A549 (cell line): ENCODE data around the gene TSHZ2. TPM values are rescaled to one million over a fixed set of nuclear protein-coding genes. Genes with fewer than 3 reads are reported as not detected.

Experiments
- ATAC-seq, 2 experiments: fragments of 200-7000 bp in 1 of 2; fragments of >200 bp in 1 of 2; cut with Nextera tagmentation in 1 of 2; cut with Tn5 transposase in 1 of 2; 3 replicates each; pipeline versions ENCODE4 v1.8.0 to v1.9.1; 2018 to 2020; ENCODE audit warnings: mild to moderate bottlenecking in 1 of 2, moderate library complexity in 1 of 2
- CTCF ChIA-PET: fragments of 300-600 bp; sonication (Branson Sonifier 250); formaldehyde crosslinking; extraction: SDS; loops from one replicate; lab custom pipeline; 2021; ENCODE audit warnings: antibody characterized with exemption, inconsistent platforms; lab: Yijun Ruan, JAX
- POLR2A ChIA-PET: fragments of 350-600 bp; formaldehyde crosslinking; extraction: SDS; loops from one replicate; lab custom pipeline; 2021; ENCODE audit warnings: antibody characterized with exemption, inconsistent platforms; lab: Yijun Ruan, JAX
- DNase-seq, 2 experiments: peaks; one replicate each; pipeline versions ENCODE4 v3.0.0 to v3.0.0-alpha.2; 2011 to 2016; ENCODE audit warnings: low read depth in 1 of 2, low spot score in 1 of 2
- FAIRE-seq: peaks from 2 replicates; lab custom pipeline; 2011; peaks lifted over from hg19 to GRCh38; lab: Jason Lieb, UNC
- H3K27ac ChIP-seq, 2 experiments: fragments of >200 bp; sonication (Bioruptor Twin); formaldehyde crosslinking; 3 replicates each; pipeline ENCODE4 v1.5.1; 2016 to 2017
- H3K4me1 ChIP-seq: fragments of >200 bp; sonication (Bioruptor Twin); formaldehyde crosslinking; 3 replicates; pipeline ENCODE4 v1.6.1; 2016
- H3K4me2 ChIP-seq: fragments of >200 bp; sonication (Bioruptor Twin); formaldehyde crosslinking; 3 replicates; pipeline ENCODE4 v1.6.1; 2016
- H3K4me3 ChIP-seq: fragments of >200 bp; sonication (Bioruptor Twin); formaldehyde crosslinking; 3 replicates; pipeline ENCODE4 v1.5.1; 2016
- H3K9me3 ChIP-seq: fragments of >200 bp; sonication (Bioruptor Twin); formaldehyde crosslinking; 3 replicates; pipeline ENCODE4 v1.6.1; 2016
- CBX8 ChIP-seq: fragments of 200-600 bp; sonication (generic); IDR thresholded peaks from 2 replicates; pipeline ENCODE4 v1.6.1; 2016
- CHD4 ChIP-seq: fragments of 200-600 bp; sonication (generic); IDR thresholded peaks from 2 replicates; pipeline ENCODE4 v1.6.1; 2016; ENCODE audit warnings: antibody characterized with exemption, mild to moderate bottlenecking, borderline replicate concordance
- E2F6 ChIP-seq: IDR thresholded peaks from 2 replicates; pipeline ENCODE4 v1.6.1; 2012; ENCODE audit warnings: low read depth, borderline replicate concordance
- EHMT2 ChIP-seq: fragments of 200-600 bp; sonication (generic); IDR thresholded peaks from 2 replicates; pipeline ENCODE4 v1.6.1; 2016; ENCODE audit warnings: antibody characterized with exemption, low read depth, mild to moderate bottlenecking, moderate library complexity
- ESRRA ChIP-seq: fragments of 150-350 bp; IDR thresholded peaks from 2 replicates; pipeline ENCODE4 v1.6.1; 2014; ENCODE audit warnings: mild to moderate bottlenecking, low read length, borderline replicate concordance
- FOSB ChIP-seq: fragments of 250-450 bp; sonication (Bioruptor Pico); IDR thresholded peaks from 2 replicates; pipeline ENCODE4 v1.5.0; 2020; ENCODE audit warnings: mild to moderate bottlenecking, moderate library complexity
- GATA3 ChIP-seq: IDR thresholded peaks from 2 replicates; pipeline ENCODE4 v1.6.1; 2012; ENCODE audit warnings: borderline replicate concordance
- HDAC2 ChIP-seq: fragments of 200-600 bp; sonication (generic); IDR thresholded peaks from 2 replicates; pipeline ENCODE4 v1.6.1; 2016
- HES2 ChIP-seq: fragments of >200 bp; sonication (Bioruptor Twin); formaldehyde crosslinking; IDR thresholded peaks from 2 replicates; pipeline ENCODE4 v1.6.1; 2016
- HEYL ChIP-seq: fragments of 250-450 bp; sonication (Bioruptor Pico); IDR thresholded peaks from 2 replicates; pipeline ENCODE4 v1.8.0; 2021; ENCODE audit warnings: mild to moderate bottlenecking, moderate library complexity
- HOXA7 ChIP-seq: fragments of 250-450 bp; sonication (Bioruptor Pico); IDR thresholded peaks from 2 replicates; pipeline ENCODE4 v1.5.0; 2020; ENCODE audit warnings: mild to moderate bottlenecking, moderate library complexity
- HOXB13 ChIP-seq: fragments of 250-450 bp; sonication (Bioruptor Pico); IDR thresholded peaks from 2 replicates; pipeline ENCODE4 v1.5.0; 2020; ENCODE audit warnings: low read depth, mild to moderate bottlenecking, moderate library complexity
- JUN ChIP-seq, 2 experiments: fragments of >200 bp; sonication (Bioruptor Twin); formaldehyde crosslinking; IDR thresholded peaks; 2 replicates in 1 of 2; 3 replicates in 1 of 2; pipeline ENCODE4 v1.6.1; 2016 to 2017
- KDM1A ChIP-seq: fragments of 200-600 bp; sonication (generic); IDR thresholded peaks from 2 replicates; pipeline ENCODE4 v1.6.1; 2016; ENCODE audit warnings: low read depth, mild to moderate bottlenecking
- KDM5A ChIP-seq: fragments of 200-600 bp; sonication (generic); IDR thresholded peaks from 2 replicates; pipeline ENCODE4 v1.6.1; 2016; ENCODE audit warnings: antibody characterized with exemption, mild to moderate bottlenecking
- MAZ ChIP-seq: fragments of 150-350 bp; IDR thresholded peaks from 2 replicates; pipeline ENCODE4 v1.6.1; 2014; ENCODE audit warnings: antibody characterized with exemption, low read depth, low read length, borderline replicate concordance
- NFE2L2 ChIP-seq: fragments of 150-350 bp; conservative IDR thresholded peaks from 2 replicates; pipeline ENCODE4 v1.6.1; 2014; ENCODE audit warnings: low read length
- NPAS2 ChIP-seq: fragments of 250-450 bp; sonication (Bioruptor Pico); IDR thresholded peaks from 2 replicates; pipeline ENCODE4 v1.8.0; 2022; ENCODE audit warnings: mild to moderate bottlenecking, moderate library complexity, borderline replicate concordance
- PHF8 ChIP-seq: fragments of 200-600 bp; sonication (generic); IDR thresholded peaks from 2 replicates; pipeline ENCODE4 v1.6.1; 2016; ENCODE audit warnings: low read depth, mild to moderate bottlenecking, antibody characterized with exemption, moderate library complexity, borderline replicate concordance
- RAD21 ChIP-seq, 2 experiments: fragments of >200 bp in 1 of 2; sonication (Bioruptor Twin) in 1 of 2; formaldehyde crosslinking in 1 of 2; IDR thresholded peaks in 1 of 2; conservative IDR thresholded peaks in 1 of 2; 2 replicates in 1 of 2; 3 replicates in 1 of 2; pipeline ENCODE4 v1.6.1; 2012 to 2018; ENCODE audit warnings: inconsistent platforms in 1 of 2
- RARB ChIP-seq: fragments of 250-450 bp; sonication (Bioruptor Pico); IDR thresholded peaks from 2 replicates; pipeline ENCODE4 v1.8.0; 2021; ENCODE audit warnings: mild to moderate bottlenecking, moderate library complexity
- RNF2 ChIP-seq: fragments of 200-600 bp; sonication (generic); IDR thresholded peaks from 2 replicates; pipeline ENCODE4 v1.6.1; 2016; ENCODE audit warnings: low read depth, mild to moderate bottlenecking, antibody characterized with exemption, moderate library complexity, borderline replicate concordance
- SMC3 ChIP-seq: fragments of >200 bp; sonication (Bioruptor Twin); formaldehyde crosslinking; IDR thresholded peaks from 3 replicates; pipeline ENCODE4 v1.6.1; 2018; ENCODE audit warnings: inconsistent platforms
- TFCP2L1 ChIP-seq: fragments of 250-450 bp; sonication (Bioruptor Pico); IDR thresholded peaks from 2 replicates; pipeline ENCODE4 v1.5.0; 2021; ENCODE audit warnings: mild to moderate bottlenecking
- TP53 ChIP-seq: fragments of 250-450 bp; sonication (Bioruptor Pico); IDR thresholded peaks from 2 replicates; pipeline ENCODE4 v1.5.0; 2021; ENCODE audit warnings: mild to moderate bottlenecking, moderate library complexity
- USF2 ChIP-seq: fragments of 450-650 bp; IDR thresholded peaks from 2 replicates; pipeline ENCODE4 v1.6.1; 2014; ENCODE audit warnings: antibody characterized with exemption
- ZC3H11A ChIP-seq: fragments of 450-650 bp; IDR thresholded peaks from 2 replicates; pipeline ENCODE4 v1.6.1; 2014; ENCODE audit warnings: antibody characterized with exemption, mild to moderate bottlenecking
- WGBS: methylation state at CpG from one replicate; pipeline ENCODE4 v1.1.6; 2017; ENCODE audit errors: missing lambda C conversion rate; 5-methylcytosine and 5-hydroxymethylcytosine counted together
- polyA plus RNA-seq, 4 experiments: library from polyadenylated mRNA; depleted of rRNA in 3 of 4; stranded (reverse); fragments of >200 nt; fragmentation: RNase III in 1 of 4; extraction: RNeasy Plus Mini Kit Qiagen cat#74134 plus additional on column Dnase treatment in 1 of 4; gene quantifications; 2 replicates in 3 of 4; 3 replicates in 1 of 4; pipeline ENCODE4 v1.2.3, GENCODE V29; 2011 to 2017
- TF ChIP-seq, protein P1 (sequence below): IDR thresholded peaks from 2 replicates; pipeline ENCODE4 v1.6.1; 2012
- TF ChIP-seq, protein P2 (sequence below): fragments of 250-450 bp; sonication (Bioruptor Pico); IDR thresholded peaks from 2 replicates; pipeline ENCODE4 v1.5.0; 2020; ENCODE audit warnings: low read depth, mild to moderate bottlenecking, moderate library complexity

TSHZ2 gene
- polyA plus RNA-seq, 2 of the 4 experiments (the other 2 are of a cell fraction), result not detected

GRCh38 chr20:52999040-52999439 is 26.9 kb downstream of the TSHZ2 start:
- 0% methylated on average over 2 of the region's 2 CpGs for WGBS
- CTCF ChIA-PET, result no interaction called here

DNA sequence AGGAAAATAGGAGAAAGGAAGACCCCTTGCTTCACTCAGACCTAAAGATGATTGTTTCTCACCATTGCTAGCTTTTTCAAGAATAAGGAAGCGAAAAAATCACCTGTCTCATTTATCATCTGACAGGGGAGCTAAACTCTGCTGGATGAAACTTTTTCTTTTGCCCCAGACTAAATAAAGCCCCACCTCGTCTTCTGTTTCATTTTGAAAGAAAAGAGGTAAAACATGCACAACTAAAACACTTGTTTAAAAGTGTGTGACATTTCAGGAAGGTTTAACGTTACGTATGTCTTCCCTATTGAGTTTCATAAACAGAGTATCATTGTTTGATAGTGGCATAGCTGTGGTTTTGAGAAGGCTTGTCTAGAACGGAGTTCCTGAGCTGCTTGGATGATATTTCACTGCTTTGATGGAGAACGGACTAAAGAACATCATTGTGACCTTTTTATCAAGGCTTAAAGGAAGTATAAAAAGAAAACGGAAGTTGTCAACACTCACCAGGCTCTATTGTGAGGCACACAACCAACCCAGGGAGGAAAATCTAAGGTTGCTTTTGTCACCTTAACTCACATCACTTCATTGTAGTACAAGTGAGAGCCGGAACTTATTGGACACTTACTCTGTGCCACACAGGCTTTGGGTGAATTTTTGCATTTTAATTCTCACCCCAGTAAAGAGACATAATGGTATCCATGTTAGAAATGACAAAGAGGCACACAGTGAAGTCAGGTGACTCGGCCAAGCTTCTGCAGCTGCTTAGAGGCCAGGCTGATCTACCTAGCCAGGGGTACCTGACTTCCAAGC is 29.5 kb downstream of the TSHZ2 start:
- no peak for FAIRE-seq
- ChIA-PET CTCF (no interaction called here), POLR2A (no interaction called here)
- WGBS, result 13% methylated on average over 9 of the region's 9 CpGs
- Histone ChIP-seq H3K4me2 (no peak overlapping the region), H3K4me3 (no peak overlapping the region), H3K9me3 (no peaks in the 10 kb centered on the region), H3K4me1 (no peaks in the 10 kb centered on the region), H3K27ac (no peak overlapping the region)
- no peak for TF ChIP-seq JUN (IDR thresholded peaks at IDR 0.05)
- TF ChIP-seq, protein P1, sequence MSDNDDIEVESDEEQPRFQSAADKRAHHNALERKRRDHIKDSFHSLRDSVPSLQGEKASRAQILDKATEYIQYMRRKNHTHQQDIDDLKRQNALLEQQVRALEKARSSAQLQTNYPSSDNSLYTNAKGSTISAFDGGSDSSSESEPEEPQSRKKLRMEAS, result no peak
- no peak for TF ChIP-seq TFCP2L1 (CRISPR knock-in tag)
- no peak for TF ChIP-seq KDM1A
- TF ChIP-seq NPAS2 (CRISPR knock-in tag), result no peak
- no peak for TF ChIP-seq KDM5A
- TF ChIP-seq HOXB13 (CRISPR knock-in tag), result no peak
- DNase-seq, result no peak
- ATAC-seq, result no peak

More at GRCh38 chr20:52999040-52999439, 26.9 kb downstream of the TSHZ2 start:
- no peak for ATAC-seq
- no peak for DNase-seq
- H3K4me1 ChIP-seq, result no peaks in the 10 kb centered on the region
- no peak overlapping the region for H3K27ac ChIP-seq
- H3K9me3 ChIP-seq, result no peaks in the 10 kb centered on the region
- TF ChIP-seq, protein P2, sequence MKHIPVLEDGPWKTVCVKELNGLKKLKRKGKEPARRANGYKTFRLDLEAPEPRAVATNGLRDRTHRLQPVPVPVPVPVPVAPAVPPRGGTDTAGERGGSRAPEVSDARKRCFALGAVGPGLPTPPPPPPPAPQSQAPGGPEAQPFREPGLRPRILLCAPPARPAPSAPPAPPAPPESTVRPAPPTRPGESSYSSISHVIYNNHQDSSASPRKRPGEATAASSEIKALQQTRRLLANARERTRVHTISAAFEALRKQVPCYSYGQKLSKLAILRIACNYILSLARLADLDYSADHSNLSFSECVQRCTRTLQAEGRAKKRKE (CRISPR knock-in tag), result no peak
- no peak for TF ChIP-seq USF2
- TF ChIP-seq HOXA7 (CRISPR knock-in tag), result no peak
- TF ChIP-seq EHMT2, result no peak
- TF ChIP-seq CBX8, result no peak
- TF ChIP-seq GATA3, result no peak
- no peak for TF ChIP-seq E2F6
- no peak for TF ChIP-seq TP53 (CRISPR knock-in tag)
- no peak for TF ChIP-seq PHF8
- TF ChIP-seq CHD4, result no peak
- TF ChIP-seq FOSB (CRISPR knock-in tag), result no peak
- TF ChIP-seq RNF2, result no peak
- no peak for TF ChIP-seq JUN (IDR thresholded peaks at IDR 0.05)
- no peak for TF ChIP-seq TFCP2L1 (CRISPR knock-in tag)
- POLR2A ChIA-PET, result no interaction called here
- H3K4me2 ChIP-seq, result no peak overlapping the region
- no peak for FAIRE-seq
- H3K4me3 ChIP-seq, result no peak overlapping the region

- CTCF ChIA-PET, result no interaction called here
- no peaks in the 10 kb centered on the region for H3K4me1 ChIP-seq
- no peak for TF ChIP-seq ESRRA
- TF ChIP-seq GATA3, result no peak
- TF ChIP-seq SMC3, result no peak
- no peak for TF ChIP-seq NFE2L2
- TF ChIP-seq TP53 (CRISPR knock-in tag), result no peak
- TF ChIP-seq RAD21 (conservative IDR thresholded peaks at IDR 0.05 in 1 of 2, IDR thresholded peaks at IDR 0.05 in 1 of 2), result no peak
- no peak for TF ChIP-seq EHMT2
- no peak for TF ChIP-seq MAZ
- TF ChIP-seq RARB (CRISPR knock-in tag), result no peak
- no peak for TF ChIP-seq HDAC2
- no peak for TF ChIP-seq NPAS2 (CRISPR knock-in tag)
- TF ChIP-seq ZC3H11A, result no peak
- TF ChIP-seq HEYL (CRISPR knock-in tag), result no peak
- no peak for TF ChIP-seq HES2
- TF ChIP-seq, all 56 proteins: peak for 0
- ATAC-seq (no peak), FAIRE-seq (no peak), DNase-seq (no peak)
- 30% methylated on average over 5 of the region's 5 CpGs for WGBS
- POLR2A ChIA-PET, result no interaction called here
- Histone ChIP-seq H3K9me3 (no peaks in the 10 kb centered on the region), H3K27ac (no peak overlapping the region), H3K4me2 (no peak overlapping the region), H3K4me3 (no peak overlapping the region)
Measured at GRCh38 chr20:53002786-53003185, 30.6 kb downstream of the TSHZ2 start.
